GM19395 (cell line): ENCODE results near the gene C6orf120.

Experiments used
- ATAC-seq: cut with Tn5 transposase; IDR thresholded peaks from one replicate; pipeline ENCODE4 v1.9.1; 2021; ENCODE audit warnings: mild to moderate bottlenecking, moderate library complexity; ENCODE audit not compliant: unreplicated experiment

The C6orf120 gene

DNA sequence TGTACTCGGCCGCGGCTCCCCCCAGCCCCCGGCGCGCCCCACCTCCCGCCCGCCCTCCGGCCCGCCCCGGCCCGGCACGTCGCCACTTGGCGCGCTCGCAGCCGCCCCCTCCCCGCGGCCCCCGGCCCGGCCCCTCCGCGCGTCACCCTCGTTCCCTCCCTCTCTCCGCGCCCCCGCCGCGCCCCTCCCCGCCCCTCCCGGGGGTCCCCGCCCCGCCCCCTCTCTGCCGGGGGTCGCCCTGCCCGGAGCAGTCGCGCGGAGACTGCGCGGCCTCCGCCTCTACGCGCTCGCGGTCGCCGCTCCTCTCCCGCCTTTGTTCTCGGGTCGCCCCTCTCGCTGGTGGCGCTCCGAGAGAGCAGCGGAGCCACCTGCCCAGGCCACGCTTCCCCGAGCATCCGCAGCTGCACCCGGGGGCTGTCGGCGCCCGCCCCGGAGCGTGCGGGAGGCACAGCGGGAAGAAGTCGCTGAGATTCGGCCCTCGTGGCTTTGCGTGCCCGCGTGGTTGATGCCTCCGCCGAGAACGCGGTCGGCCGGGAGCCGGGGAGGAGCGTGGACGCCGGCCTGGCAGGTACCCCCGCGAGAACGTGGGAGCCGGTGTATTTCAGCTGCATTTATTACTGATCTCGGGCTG, 22.7 kb downstream of the C6orf120 start, which contains the start of gene PHF10:
PHF10 (minus strand) TSS at position 7 of the 631 bp plus-strand sequence. CDS start 569 bp downstream, outside the sequence.
- ATAC-seq, result peak; percentile 44

DNA sequence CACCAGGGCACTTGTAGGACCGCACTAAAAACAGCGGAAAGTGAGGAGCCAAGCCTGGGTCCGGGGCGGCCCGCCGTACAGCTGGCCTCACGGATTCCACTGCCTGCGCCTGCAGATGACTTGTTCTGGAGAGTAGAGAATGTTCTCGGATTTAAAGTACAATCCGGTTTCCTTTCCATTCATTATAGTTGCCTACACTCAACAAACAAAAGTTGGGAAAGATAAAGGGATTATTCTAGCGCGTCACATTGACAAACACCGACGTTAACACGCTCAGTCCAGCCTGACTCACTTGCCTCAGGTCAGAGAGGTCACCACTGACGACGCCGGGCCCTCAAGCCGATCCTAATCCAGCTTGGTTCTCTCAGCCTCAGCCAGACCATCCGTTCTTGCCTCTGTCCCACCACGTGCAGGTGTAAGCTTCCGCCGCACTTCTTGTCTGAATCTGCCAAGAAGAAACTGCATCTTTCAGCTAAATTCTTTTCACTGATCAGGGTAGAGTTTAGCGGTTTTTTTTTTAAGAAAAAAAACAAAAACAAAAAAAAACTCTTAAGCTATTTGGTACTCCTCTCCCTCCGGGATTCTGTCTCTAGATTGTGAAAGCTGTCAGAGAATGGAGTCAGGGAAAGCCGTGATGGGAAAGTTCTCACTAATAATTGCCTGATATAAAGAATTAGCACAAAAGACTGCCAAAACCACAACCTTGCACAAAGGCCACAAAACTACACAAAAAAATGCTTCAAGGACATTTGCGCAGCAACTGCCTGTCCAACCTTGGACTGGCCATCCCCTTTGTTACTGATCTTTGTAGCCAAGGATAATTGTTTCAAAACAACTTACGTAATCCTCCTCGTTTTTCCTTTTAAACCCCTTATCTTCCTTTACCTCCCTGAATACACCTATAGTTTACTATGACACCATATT, 23.5 kb downstream of the C6orf120 start:
- ATAC-seq, result peak; percentile 32

DNA sequence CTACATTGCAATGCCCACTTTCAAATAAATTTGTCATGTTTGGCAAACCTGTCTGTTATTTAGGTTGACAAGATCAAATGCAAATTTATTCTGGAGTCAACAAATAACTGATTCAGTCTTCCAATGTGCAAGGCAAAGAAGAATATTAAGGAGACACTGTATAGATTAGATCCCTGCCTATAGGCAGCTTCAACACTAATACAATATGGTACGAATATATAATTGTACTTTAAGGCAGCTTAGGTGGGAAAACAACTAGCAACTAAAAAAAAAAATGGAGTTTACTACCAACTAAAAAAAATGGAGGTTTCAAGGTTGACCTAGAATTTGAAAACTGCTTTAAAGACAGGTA, 24.1 kb downstream of the C6orf120 start:
- ATAC-seq, result no peak

DNA sequence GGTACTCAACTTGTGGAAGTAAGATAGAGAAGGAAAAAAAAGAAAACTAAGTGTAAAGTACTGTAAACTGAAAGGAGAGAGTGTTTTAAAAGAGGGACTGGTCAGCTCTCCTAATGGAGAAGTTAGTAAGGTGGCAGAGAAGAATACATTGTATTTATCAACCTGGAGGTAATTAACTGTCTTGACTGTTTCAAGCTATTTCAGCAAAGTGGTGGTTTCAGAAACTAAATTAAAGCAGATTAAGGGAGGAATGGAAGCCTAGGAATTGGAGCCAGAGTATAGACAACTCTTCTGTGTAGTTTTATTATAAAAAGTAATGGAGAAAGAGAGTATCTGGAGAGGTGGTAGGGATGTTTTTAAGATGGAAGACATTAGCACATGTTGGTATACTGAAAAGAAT, 25.0 kb downstream of the C6orf120 start:
- no peak for ATAC-seq

DNA sequence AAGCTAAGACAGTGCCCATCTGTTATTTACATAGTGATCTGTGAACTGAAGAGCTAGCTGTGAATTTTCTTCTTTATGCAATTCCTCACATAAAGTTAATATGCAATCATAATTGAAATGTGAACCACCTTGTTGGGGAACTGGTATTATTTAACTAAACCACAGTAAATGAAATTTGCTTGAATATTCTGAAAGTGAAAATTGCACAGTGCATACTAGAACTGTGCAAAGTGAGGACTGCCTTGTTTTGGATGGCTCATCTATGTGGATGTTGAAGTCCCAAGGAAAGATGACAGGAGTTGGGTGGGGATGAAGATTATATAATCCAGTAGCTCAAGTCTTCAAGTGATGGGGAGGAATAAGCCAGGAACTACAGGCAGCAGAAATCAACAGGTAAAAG, 28.0 kb downstream of the C6orf120 start:
- no peak for ATAC-seq

DNA sequence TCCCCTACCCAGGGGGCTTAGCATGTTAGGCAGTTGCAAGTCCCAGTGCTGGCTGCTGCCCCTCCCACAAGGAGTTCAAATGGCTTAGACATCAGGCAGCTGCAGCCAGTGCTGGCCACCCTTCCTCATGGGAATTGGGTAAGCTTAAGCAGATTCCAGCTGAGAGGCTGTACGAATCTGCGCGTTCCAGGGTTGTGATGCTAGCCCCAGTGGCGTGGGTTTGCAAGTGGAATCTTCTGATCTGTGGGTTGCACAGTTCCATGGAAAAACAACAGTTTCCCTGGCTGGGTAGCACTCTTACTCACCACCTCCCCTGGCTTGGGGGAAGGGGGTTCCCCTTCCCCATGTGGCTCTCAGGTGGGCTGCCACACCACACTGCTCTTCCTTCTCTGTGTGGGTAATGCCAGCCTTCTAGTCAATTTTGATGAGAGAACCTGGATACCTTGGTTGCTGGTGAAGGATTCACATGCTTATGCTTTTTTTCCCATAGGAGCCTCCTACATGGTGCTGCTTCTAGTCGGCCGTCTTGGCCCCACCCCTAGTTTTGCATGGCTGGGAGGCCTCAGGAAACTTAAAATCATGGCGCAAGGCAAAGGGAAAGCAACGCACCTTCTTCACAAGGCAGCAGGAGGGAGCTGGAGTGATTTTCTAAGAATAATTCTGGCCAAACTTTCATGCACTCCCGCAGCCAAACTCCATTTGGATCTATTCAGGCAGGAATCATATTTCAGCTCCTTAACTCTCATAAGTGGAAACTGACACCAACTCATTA, 36.5 kb downstream of the C6orf120 start:
- ATAC-seq, result no peak

DNA sequence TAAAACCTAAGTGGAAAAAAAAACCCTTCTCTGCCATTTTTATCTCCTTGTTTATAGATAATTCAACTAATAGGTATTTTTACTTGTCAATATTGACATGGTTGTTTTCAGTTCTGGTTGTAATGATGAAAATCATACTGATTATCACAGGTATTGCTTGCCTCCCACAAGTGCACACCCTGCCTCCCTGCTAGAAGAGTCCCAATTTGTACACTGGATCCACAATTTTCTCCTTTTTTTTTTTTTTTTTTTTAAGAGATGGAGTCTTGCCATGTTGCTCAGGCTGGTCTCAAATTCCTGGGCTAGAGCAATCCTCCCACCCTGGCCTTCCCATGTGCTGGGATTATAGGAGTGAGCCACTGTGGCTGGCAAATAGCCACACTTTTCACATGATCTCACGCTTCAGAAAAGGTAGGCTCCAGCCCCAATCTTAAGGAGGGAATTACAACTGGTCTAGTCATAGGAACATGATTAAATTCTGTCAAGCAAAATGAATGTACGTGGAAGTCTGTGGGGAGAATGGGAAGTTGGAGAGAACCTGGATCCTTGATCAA, 37.1 kb downstream of the C6orf120 start:
- no peak for ATAC-seq

DNA sequence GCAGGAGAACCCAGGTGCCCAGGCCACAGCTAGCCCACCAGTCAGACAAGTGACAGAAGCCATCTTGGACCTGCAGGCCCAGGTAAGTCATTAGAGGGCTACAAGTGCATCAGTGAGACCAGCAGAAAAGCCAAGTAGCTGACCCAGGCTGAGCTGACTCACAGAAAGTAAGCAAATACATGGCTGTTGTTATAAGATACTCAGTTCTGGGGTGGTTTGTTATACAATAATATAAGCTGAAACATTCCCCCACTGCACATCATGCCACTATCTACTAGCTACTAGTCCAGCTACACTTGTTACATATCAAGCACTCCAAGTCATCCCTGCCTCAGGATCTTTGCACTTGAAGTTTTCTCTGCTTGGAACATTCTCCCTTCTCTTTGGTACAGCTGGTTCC, 39.4 kb downstream of the C6orf120 start:
- no peak for ATAC-seq

DNA sequence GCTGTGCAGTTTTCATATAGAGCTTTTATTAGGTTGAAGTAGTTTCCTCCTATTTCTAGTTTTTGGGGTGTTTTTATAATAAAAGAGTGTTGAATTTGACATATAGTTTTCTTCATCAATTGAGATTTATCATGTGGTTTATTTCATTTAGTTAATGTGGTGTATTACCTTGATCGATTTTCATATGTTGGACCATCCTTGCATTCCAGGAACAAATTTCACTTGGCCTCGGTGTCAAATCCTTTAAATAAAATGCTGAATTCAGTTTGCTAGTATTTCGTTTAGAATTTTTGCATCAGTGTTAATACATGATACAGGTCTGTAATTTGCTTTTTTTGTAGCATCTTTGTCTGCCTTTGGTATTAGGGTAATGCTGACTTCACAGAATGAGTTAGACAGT, 43.5 kb downstream of the C6orf120 start:
- no peak for ATAC-seq

DNA sequence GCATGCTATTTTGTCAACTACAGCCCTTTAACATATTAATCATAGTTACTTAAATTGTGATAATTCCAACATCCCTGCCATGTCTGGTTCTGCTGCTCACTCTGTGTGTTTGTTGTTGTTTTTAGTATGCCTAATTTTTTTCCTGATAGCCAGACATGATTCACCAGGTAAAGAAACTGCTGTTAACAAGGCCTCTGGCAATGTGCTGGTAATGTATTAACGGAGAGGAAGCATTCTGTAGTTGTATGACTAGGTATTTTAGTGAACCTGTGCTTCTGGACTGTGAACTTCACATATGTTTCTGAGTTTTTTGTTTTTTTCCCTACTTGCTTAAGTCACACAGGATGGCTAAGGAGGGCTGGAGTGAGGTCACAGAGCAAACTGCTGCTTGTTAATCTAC, 44.6 kb downstream of the C6orf120 start:
- ATAC-seq, result no peak

DNA sequence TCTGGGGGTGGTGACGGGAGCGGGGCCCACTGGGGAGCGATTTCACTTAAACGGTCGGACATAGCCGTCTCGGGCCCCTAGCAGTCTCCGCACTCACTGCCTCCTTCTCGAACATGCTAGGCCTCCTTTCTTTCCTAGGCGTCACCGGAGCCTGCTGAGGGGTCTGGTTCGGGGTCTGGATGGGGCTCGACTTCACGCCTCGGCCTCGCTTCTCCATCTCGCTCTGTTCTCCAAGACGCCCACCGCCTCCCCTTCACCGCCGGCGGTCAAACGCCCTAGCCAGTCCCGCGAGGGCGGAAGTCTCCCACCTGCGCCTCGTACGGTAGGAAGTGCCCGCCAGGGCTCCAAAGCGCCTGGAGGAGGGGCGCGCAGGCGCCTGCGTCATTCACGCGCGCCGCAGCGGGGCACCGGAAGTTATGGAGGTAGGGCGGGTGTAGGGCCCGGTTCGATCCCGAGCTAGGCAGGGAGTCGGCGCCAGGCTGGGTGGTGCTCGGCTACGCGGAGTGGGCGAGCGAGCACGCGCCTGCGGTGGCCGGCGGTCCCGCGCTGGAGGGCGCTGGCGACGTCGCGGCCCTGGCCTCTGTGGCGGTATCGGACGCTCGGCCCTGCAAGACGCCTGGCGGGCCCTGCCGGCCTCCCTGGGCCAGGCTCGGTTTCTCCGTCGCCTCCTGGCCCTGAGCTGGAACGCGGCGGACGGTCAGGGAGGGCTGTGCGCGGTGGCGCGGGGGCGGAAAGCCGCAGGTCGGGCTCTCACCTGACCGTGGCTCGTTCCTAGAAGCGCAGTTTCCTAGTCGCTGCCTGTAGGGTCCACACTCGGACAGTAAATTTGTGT, 49.5 kb downstream of the C6orf120 start, which contains the start of the genes DYNLT2 and ERMARD:
DYNLT2 (minus strand) TSS at position 331 of the 832 bp plus-strand sequence; CDS start at position 217, 114 bp downstream.
ERMARD (plus strand) TSS at position 381 of the 832 bp plus-strand sequence; CDS start at position 417, 36 bp downstream.
- ATAC-seq, result peak; percentile 96

DNA sequence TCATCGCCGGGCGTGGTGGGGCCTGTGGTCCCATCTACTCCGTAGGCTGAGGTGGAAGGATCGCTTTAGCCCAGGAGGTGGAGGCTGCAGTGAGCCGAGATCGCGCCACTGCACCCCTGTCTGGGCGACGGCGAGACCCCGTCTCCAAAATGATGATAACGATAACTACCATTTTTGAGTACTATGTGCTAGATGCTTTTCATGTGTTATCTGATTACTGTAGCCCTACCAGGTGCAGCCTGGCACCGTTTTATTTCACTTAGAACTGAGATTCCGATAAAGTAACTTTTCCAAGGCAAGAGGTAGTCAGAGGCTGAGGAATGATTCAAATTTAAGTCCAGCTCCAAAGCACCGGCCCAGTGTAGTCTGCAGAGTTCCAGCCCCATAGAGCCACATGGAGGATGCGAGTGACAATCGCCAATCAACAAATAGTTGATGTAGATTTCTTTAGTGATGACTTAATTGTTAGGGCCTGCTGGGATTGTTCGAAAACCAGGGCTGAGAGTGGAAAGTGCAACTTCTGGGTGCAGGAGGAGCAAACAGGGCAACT, 50.2 kb downstream of the C6orf120 start:
- no peak for ATAC-seq
